Measurements from ENCODE around the gene UNC93B1.
A peak's percentile ranks its signal among the peaks of the same experiment; 100 is the strongest.
"Not testable (repeated sequence)": the region's sequence is repeated elsewhere in the genome, so short reads cannot be mapped to it uniquely, and the experiment has no call there.

The UNC93B1 gene

GRCh38 chr11:67964746-67965145 lies 39.2 kb downstream of the UNC93B1 start:
- not testable (repeated sequence) for H3K9me3 ChIP-seq (ENCODE audit: insufficient read depth, low read depth, low read length); H2AFZ ChIP-seq (ENCODE audit: low read length); H3K9ac ChIP-seq (ENCODE audit: low read depth, low read length, poor library complexity, severe bottlenecking); H3K36me3 ChIP-seq (ENCODE audit: insufficient read depth, low read length); H3K4me2 ChIP-seq (ENCODE audit: low read depth, low read length, poor library complexity, severe bottlenecking); H3K9me2 ChIP-seq (replicated peaks; ENCODE audit: low read depth, low read length); H3K4me3 ChIP-seq (ENCODE audit: low read length, poor library complexity, severe bottlenecking); H3K4me1 ChIP-seq (ENCODE audit: insufficient read depth, low read length, poor library complexity, severe bottlenecking); H4K20me1 ChIP-seq (ENCODE audit: insufficient read depth, low read length, poor library complexity, severe bottlenecking); H3F3A ChIP-seq (ENCODE audit: low read depth); H3K79me2 ChIP-seq (ENCODE audit: insufficient read depth, low read length); H3K27me3 ChIP-seq (ENCODE audit: insufficient read depth, low read length, poor library complexity, severe bottlenecking)

- not testable (repeated sequence) for H3K36me3 ChIP-seq (ENCODE audit: insufficient read depth, low read length); H3K9ac ChIP-seq (ENCODE audit: low read depth, low read length, poor library complexity, severe bottlenecking); H3F3A ChIP-seq (ENCODE audit: low read depth)
Measured at GRCh38 chr11:67963879-67964278, 40.0 kb downstream of the UNC93B1 start.

GRCh38 chr11:67963217-67963616 lies 40.7 kb downstream of the UNC93B1 start:
- not testable (repeated sequence) for H3K36me3 ChIP-seq (ENCODE audit: insufficient read depth, low read length); H3K27me3 ChIP-seq (ENCODE audit: insufficient read depth, low read length, poor library complexity, severe bottlenecking); H4K20me1 ChIP-seq (ENCODE audit: insufficient read depth, low read length, poor library complexity, severe bottlenecking); H3K4me1 ChIP-seq (ENCODE audit: insufficient read depth, low read length, poor library complexity, severe bottlenecking); H3K9ac ChIP-seq (ENCODE audit: low read depth, low read length, poor library complexity, severe bottlenecking); H3K9me3 ChIP-seq (ENCODE audit: insufficient read depth, low read depth, low read length); H3K4me2 ChIP-seq (ENCODE audit: low read depth, low read length, poor library complexity, severe bottlenecking); H3K4me3 ChIP-seq (ENCODE audit: low read length, poor library complexity, severe bottlenecking); H3F3A ChIP-seq (ENCODE audit: low read depth); H3K79me2 ChIP-seq (ENCODE audit: insufficient read depth, low read length); H3K9me2 ChIP-seq (replicated peaks; ENCODE audit: low read depth, low read length); H2AFZ ChIP-seq (ENCODE audit: low read length)

More at GRCh38 chr11:67963879-67964278, 40.0 kb downstream of the UNC93B1 start:
- H3K4me2 ChIP-seq (ENCODE audit: low read depth, low read length, poor library complexity, severe bottlenecking) = peak overlapping the region; percentile 27
- not testable (repeated sequence) for H3K9me3 ChIP-seq (ENCODE audit: insufficient read depth, low read depth, low read length); H3K79me2 ChIP-seq (ENCODE audit: insufficient read depth, low read length); H3K4me3 ChIP-seq (ENCODE audit: low read length, poor library complexity, severe bottlenecking); H3K4me1 ChIP-seq (ENCODE audit: insufficient read depth, low read length, poor library complexity, severe bottlenecking); H4K20me1 ChIP-seq (ENCODE audit: insufficient read depth, low read length, poor library complexity, severe bottlenecking); H3K27me3 ChIP-seq (ENCODE audit: insufficient read depth, low read length, poor library complexity, severe bottlenecking); H3K9me2 ChIP-seq (replicated peaks; ENCODE audit: low read depth, low read length)
- peak overlapping the region; percentile 81; the same call in 1 of the 2 replicates for H2AFZ ChIP-seq (ENCODE audit: low read length)

DNA sequence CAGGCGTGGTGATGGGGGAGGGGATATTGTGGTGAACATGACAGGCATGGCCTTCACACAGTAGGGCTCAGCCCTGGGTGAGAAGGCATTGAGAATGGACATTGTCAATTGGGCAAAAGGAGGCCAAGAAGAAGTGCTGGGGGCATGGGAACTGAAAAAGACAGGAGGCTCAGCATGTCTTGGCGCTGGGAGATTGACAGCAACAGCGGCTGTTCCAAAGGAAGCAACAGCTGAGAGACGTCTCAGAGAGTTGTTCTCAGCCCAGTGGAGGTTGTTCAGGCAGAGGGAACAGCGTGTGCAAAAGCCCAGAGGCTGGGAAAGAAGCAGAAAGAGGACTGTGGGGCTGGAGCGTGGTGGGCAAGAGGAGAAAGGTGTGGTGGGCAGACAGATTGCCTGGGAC lies 47.7 kb downstream of the UNC93B1 start:
- H3F3A ChIP-seq (ENCODE audit: low read depth); H2AFZ ChIP-seq (ENCODE audit: low read length); H3K27me3 ChIP-seq (ENCODE audit: insufficient read depth, low read length, poor library complexity, severe bottlenecking); H3K9me2 ChIP-seq (replicated peaks; ENCODE audit: low read depth, low read length); H4K20me1 ChIP-seq (ENCODE audit: insufficient read depth, low read length, poor library complexity, severe bottlenecking); H3K4me2 ChIP-seq (ENCODE audit: low read depth, low read length, poor library complexity, severe bottlenecking); H3K9me3 ChIP-seq (ENCODE audit: insufficient read depth, low read depth, low read length); H3K4me3 ChIP-seq (ENCODE audit: low read length, poor library complexity, severe bottlenecking); H3K4me1 ChIP-seq (ENCODE audit: insufficient read depth, low read length, poor library complexity, severe bottlenecking); H3K36me3 ChIP-seq (ENCODE audit: insufficient read depth, low read length); H3K9ac ChIP-seq (ENCODE audit: low read depth, low read length, poor library complexity, severe bottlenecking); H3K79me2 ChIP-seq (ENCODE audit: insufficient read depth, low read length): not testable (repeated sequence)

GRCh38 chr11:67955461-67956007 lies 48.4 kb downstream of the UNC93B1 start:
- not testable (repeated sequence) for H3F3A ChIP-seq (ENCODE audit: low read depth); H3K9me3 ChIP-seq (ENCODE audit: insufficient read depth, low read depth, low read length); H3K9ac ChIP-seq (ENCODE audit: low read depth, low read length, poor library complexity, severe bottlenecking); H3K79me2 ChIP-seq (ENCODE audit: insufficient read depth, low read length); H3K9me2 ChIP-seq (replicated peaks; ENCODE audit: low read depth, low read length); H3K27me3 ChIP-seq (ENCODE audit: insufficient read depth, low read length, poor library complexity, severe bottlenecking); H4K20me1 ChIP-seq (ENCODE audit: insufficient read depth, low read length, poor library complexity, severe bottlenecking); H3K36me3 ChIP-seq (ENCODE audit: insufficient read depth, low read length); H3K4me1 ChIP-seq (ENCODE audit: insufficient read depth, low read length, poor library complexity, severe bottlenecking)
- H3K4me3 ChIP-seq (ENCODE audit: low read length, poor library complexity, severe bottlenecking) = peak overlapping the region; percentile 66
- H3K4me2 ChIP-seq (ENCODE audit: low read depth, low read length, poor library complexity, severe bottlenecking) = peak overlapping the region; percentile 74
- H2AFZ ChIP-seq (ENCODE audit: low read length) = peak overlapping the region; percentile 84; the same call in 1 of the 2 replicates
- TF ChIP-seq, protein P1, sequence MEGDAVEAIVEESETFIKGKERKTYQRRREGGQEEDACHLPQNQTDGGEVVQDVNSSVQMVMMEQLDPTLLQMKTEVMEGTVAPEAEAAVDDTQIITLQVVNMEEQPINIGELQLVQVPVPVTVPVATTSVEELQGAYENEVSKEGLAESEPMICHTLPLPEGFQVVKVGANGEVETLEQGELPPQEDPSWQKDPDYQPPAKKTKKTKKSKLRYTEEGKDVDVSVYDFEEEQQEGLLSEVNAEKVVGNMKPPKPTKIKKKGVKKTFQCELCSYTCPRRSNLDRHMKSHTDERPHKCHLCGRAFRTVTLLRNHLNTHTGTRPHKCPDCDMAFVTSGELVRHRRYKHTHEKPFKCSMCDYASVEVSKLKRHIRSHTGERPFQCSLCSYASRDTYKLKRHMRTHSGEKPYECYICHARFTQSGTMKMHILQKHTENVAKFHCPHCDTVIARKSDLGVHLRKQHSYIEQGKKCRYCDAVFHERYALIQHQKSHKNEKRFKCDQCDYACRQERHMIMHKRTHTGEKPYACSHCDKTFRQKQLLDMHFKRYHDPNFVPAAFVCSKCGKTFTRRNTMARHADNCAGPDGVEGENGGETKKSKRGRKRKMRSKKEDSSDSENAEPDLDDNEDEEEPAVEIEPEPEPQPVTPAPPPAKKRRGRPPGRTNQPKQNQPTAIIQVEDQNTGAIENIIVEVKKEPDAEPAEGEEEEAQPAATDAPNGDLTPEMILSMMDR (conservative IDR thresholded peaks at IDR 0.05; ENCODE audit: low read length) = peak; percentile 52

DNA sequence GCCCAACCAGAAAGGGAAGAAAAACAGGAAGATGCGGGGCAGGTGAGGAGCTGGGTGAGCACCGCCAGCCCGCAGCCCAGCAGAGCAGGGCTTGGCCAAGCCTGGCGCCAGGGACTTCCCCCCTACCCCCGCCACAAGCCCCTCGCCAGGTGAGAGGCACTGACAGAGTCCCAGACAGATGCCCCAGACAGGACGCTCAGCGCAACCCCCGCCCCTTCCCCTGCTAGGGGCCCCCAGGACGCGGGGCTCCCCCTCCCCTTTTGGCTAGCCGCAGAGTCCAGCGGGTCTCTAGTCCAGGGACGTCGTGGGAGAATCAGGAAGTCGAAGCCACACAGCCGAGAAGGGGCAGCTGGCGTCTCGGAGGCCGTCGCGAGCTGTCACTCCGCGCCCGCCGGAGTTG lies 48.9 kb downstream of the UNC93B1 start:
- not testable (repeated sequence) for H3K9me3 ChIP-seq (ENCODE audit: insufficient read depth, low read depth, low read length); H3K79me2 ChIP-seq (ENCODE audit: insufficient read depth, low read length); H3K9ac ChIP-seq (ENCODE audit: low read depth, low read length, poor library complexity, severe bottlenecking); H3F3A ChIP-seq (ENCODE audit: low read depth); H3K9me2 ChIP-seq (replicated peaks; ENCODE audit: low read depth, low read length); H4K20me1 ChIP-seq (ENCODE audit: insufficient read depth, low read length, poor library complexity, severe bottlenecking); H3K4me3 ChIP-seq (ENCODE audit: low read length, poor library complexity, severe bottlenecking); H3K4me1 ChIP-seq (ENCODE audit: insufficient read depth, low read length, poor library complexity, severe bottlenecking); H3K36me3 ChIP-seq (ENCODE audit: insufficient read depth, low read length); H3K27me3 ChIP-seq (ENCODE audit: insufficient read depth, low read length, poor library complexity, severe bottlenecking); H2AFZ ChIP-seq (ENCODE audit: low read length)
- H3K4me2 ChIP-seq (ENCODE audit: low read depth, low read length, poor library complexity, severe bottlenecking) = peak overlapping the region; percentile 74

- not testable (repeated sequence) for H3K9me2 ChIP-seq (replicated peaks; ENCODE audit: low read depth, low read length); H3K9me3 ChIP-seq (ENCODE audit: insufficient read depth, low read depth, low read length); H2AFZ ChIP-seq (ENCODE audit: low read length); H3K4me1 ChIP-seq (ENCODE audit: insufficient read depth, low read length, poor library complexity, severe bottlenecking); H4K20me1 ChIP-seq (ENCODE audit: insufficient read depth, low read length, poor library complexity, severe bottlenecking); H3K27me3 ChIP-seq (ENCODE audit: insufficient read depth, low read length, poor library complexity, severe bottlenecking); H3K79me2 ChIP-seq (ENCODE audit: insufficient read depth, low read length); H3K9ac ChIP-seq (ENCODE audit: low read depth, low read length, poor library complexity, severe bottlenecking); H3K4me3 ChIP-seq (ENCODE audit: low read length, poor library complexity, severe bottlenecking); H3K4me2 ChIP-seq (ENCODE audit: low read depth, low read length, poor library complexity, severe bottlenecking); H3K36me3 ChIP-seq (ENCODE audit: insufficient read depth, low read length); H3F3A ChIP-seq (ENCODE audit: low read depth)
Measured at GRCh38 chr11:67954251-67954650, 49.6 kb downstream of the UNC93B1 start.

Data from Loucy (cell line).